K562 (cell line): ENCODE results near the gene OR11A1. TPM values are rescaled to one million over a fixed set of nuclear protein-coding genes. Genes with fewer than 3 reads are reported as not detected.

ENCODE experiments used
- ATAC-seq: fragments of 200-7000 bp; cut with Tn5 transposase; 3 replicates; pipeline ENCODE4 v1.9.1; 2020; ENCODE audit warnings: moderate library complexity
- BruUV-seq: library from RNA; stranded (reverse); fragments of 400-500 nt; replicated peaks from 2 replicates; lab custom pipeline; 2021; lab: Mats Ljungman, UMichigan
- CTCF ChIA-PET: fragments of 300-600 bp; formaldehyde crosslinking; extraction: SDS; loops from one replicate; lab custom pipeline; 2021; ENCODE audit warnings: low intra/inter-chr PET ratio; lab: Yijun Ruan, JAX
- POLR2A ChIA-PET: fragments of 300-600, 350-650 bp; sonication (Branson Sonifier 250); formaldehyde crosslinking; extraction: SDS; loops from one replicate; lab custom pipeline; 2021; ENCODE audit warnings: antibody characterized with exemption, inconsistent platforms; lab: Yijun Ruan, JAX
- DNase-seq, 4 experiments: peaks; one replicate each; pipeline versions ENCODE4 v3.0.0 to v3.0.0-alpha.2; 2011 to 2018; ENCODE audit warnings: low spot score in 3 of 4, mixed read lengths in 3 of 4; ENCODE audit errors: extremely low read depth in 1 of 4
- FAIRE-seq: peaks from 2 replicates; lab custom pipeline; 2011; peaks lifted over from hg19 to GRCh38; lab: Jason Lieb, UNC
- H2AFZ ChIP-seq: 2 replicates; pipeline ENCODE4 v1.6.0; 2011; ENCODE audit warnings: low read depth, low read length, control low read depth, inconsistent platforms
- H3K27ac ChIP-seq: fragments of 200-600 bp; 3 replicates; pipeline ENCODE4 v1.8.0; 2011; ENCODE audit warnings: low read depth, mild to moderate bottlenecking, control low read depth, inconsistent platforms, low read length, moderate library complexity, mixed read lengths; ENCODE audit errors: extremely low read depth
- H3K27me3 ChIP-seq, 2 experiments: fragments of 300-600 bp in 1 of 2; 2 replicates in 1 of 2; 3 replicates in 1 of 2; pipeline versions ENCODE4 v1.6.0 to v1.8.0; 2011; ENCODE audit warnings: inconsistent platforms in 2 of 2, low read length in 2 of 2, mild to moderate bottlenecking in 1 of 2, mixed read lengths in 1 of 2, moderate library complexity in 1 of 2; ENCODE audit not compliant: control insufficient read depth in 2 of 2, insufficient read depth in 2 of 2
- H3K36me3 ChIP-seq: fragments of 300-600 bp; 3 replicates; pipeline ENCODE4 v1.8.0; 2011; ENCODE audit warnings: mild to moderate bottlenecking, low read length, inconsistent platforms; ENCODE audit not compliant: control insufficient read depth, insufficient read depth
- H3K4me1 ChIP-seq, 2 experiments: fragments of 200-600 bp in 1 of 2; replicated peaks in 1 of 2; 2 replicates in 1 of 2; 3 replicates in 1 of 2; pipeline versions ENCODE4 v1.5.1 to v1.8.0; 2011; ENCODE audit warnings: inconsistent platforms in 2 of 2, low read length in 2 of 2, mild to moderate bottlenecking in 1 of 2, mixed read lengths in 1 of 2, moderate library complexity in 1 of 2; ENCODE audit not compliant: control insufficient read depth in 2 of 2, insufficient read depth in 2 of 2
- H3K4me2 ChIP-seq: 2 replicates; pipeline ENCODE4 v1.6.1; 2011; ENCODE audit warnings: low read length, control low read depth, inconsistent platforms, mixed read lengths; ENCODE audit not compliant: insufficient read depth
- H3K4me3 ChIP-seq: fragments of 200-600 bp; sonication (generic), shearing (Covaris generic); 2 replicates; pipeline ENCODE4 v1.5.1; 2016; ENCODE audit warnings: control low read depth, inconsistent platforms
- H3K79me2 ChIP-seq: fragments of 200-600 bp; 3 replicates; pipeline ENCODE4 v1.8.0; 2011; ENCODE audit warnings: low read length, inconsistent platforms; ENCODE audit not compliant: control insufficient read depth, insufficient read depth
- H3K9ac ChIP-seq, 2 experiments: 2 replicates each; pipeline versions ENCODE4 v1.6.0 to v1.6.1; 2011; ENCODE audit warnings: low read depth in 2 of 2, low read length in 2 of 2, control low read depth in 1 of 2, inconsistent platforms in 1 of 2, mild to moderate bottlenecking in 1 of 2, mixed read lengths in 1 of 2; ENCODE audit not compliant: insufficient read depth in 1 of 2
- H3K9me1 ChIP-seq: one replicate; pipeline ENCODE4 v1.6.0; 2011; ENCODE audit warnings: inconsistent platforms, mild to moderate bottlenecking, low read length, moderate library complexity; ENCODE audit not compliant: control insufficient read depth, insufficient read depth
- H3K9me3 ChIP-seq: replicated peaks from 2 replicates; pipeline ENCODE4 v1.5.1; 2011; ENCODE audit warnings: low read depth, low read length, inconsistent platforms; ENCODE audit not compliant: control insufficient read depth, insufficient read depth
- H4K20me1 ChIP-seq: replicated peaks from 2 replicates; pipeline ENCODE4 v1.6.1; 2011; ENCODE audit warnings: low read length, inconsistent platforms, mixed read lengths; ENCODE audit not compliant: control insufficient read depth, insufficient read depth
- CHCHD3 ChIP-seq: fragments of 250-450 bp; sonication (Bioruptor Pico); IDR thresholded peaks from 2 replicates; pipeline ENCODE4 v2.1.2; 2022; ENCODE audit warnings: mild to moderate bottlenecking
- FOXK1 ChIP-seq: sonication (generic); formaldehyde crosslinking; IDR thresholded peaks from 2 replicates; pipeline ENCODE4 v1.8.0; 2022; ENCODE audit warnings: missing genetic modification reagents, mild to moderate bottlenecking, borderline replicate concordance
- NFATC3 ChIP-seq: fragments of 450-650 bp; IDR thresholded peaks from 2 replicates; pipeline ENCODE4 v1.6.1; 2017; ENCODE audit warnings: mild to moderate bottlenecking
- RUNX1 ChIP-seq: sonication (generic); IDR thresholded peaks from 2 replicates; pipeline ENCODE4 v1.6.1; 2016; ENCODE audit warnings: antibody characterized with exemption, low read depth
- SIN3A ChIP-seq, 2 experiments: fragments of 150-350 bp in 1 of 2; IDR thresholded peaks; 2 replicates each; pipeline ENCODE4 v1.6.1; 2011 to 2016; ENCODE audit warnings: borderline replicate concordance in 2 of 2, low read depth in 2 of 2, low read length in 2 of 2, mild to moderate bottlenecking in 2 of 2, moderate library complexity in 2 of 2; ENCODE audit not compliant: control insufficient read depth in 1 of 2
- SMAD2 ChIP-seq: fragments of 150-350 bp; IDR thresholded peaks from 2 replicates; pipeline ENCODE4 v1.6.1; 2014; ENCODE audit warnings: low read depth, mild to moderate bottlenecking, low read length
- SP2 ChIP-seq: IDR thresholded peaks from 2 replicates; pipeline ENCODE4 v1.6.1; 2011; ENCODE audit warnings: mild to moderate bottlenecking, low read depth, low read length, moderate library complexity; ENCODE audit not compliant: poor library complexity, severe bottlenecking; ENCODE audit errors: extremely low read depth
- TRIM28 ChIP-seq: fragments of 450-650 bp; IDR thresholded peaks from 2 replicates; pipeline ENCODE4 v1.6.1; 2017
- ZNF133 ChIP-seq: fragments of 250-450 bp; sonication (Bioruptor Pico); IDR thresholded peaks from 2 replicates; pipeline ENCODE4 v1.4.0; 2020; ENCODE audit warnings: mild to moderate bottlenecking
- WGBS: fragments of 100-300 bp; shearing (Covaris generic); methylation state at CpG from one replicate; pipeline ENCODE4 v1.1.6; 2016; ENCODE audit warnings: low coverage, mixed read lengths; ENCODE audit not compliant: insufficient coverage; ENCODE audit errors: missing lambda C conversion rate; 5-methylcytosine and 5-hydroxymethylcytosine counted together
- in situ Hi-C: fragments of 300-500 bp; cut with MboI; formaldehyde crosslinking; loops from 4 replicates; pipeline ENCODE4 v1.15.0; 2018; ENCODE audit warnings: inconsistent platforms, mixed read lengths
- intact Hi-C: fragments of 100-400 bp; cut with micrococcal nuclease; formaldehyde crosslinking; loops from 2 replicates; pipeline ENCODE4 v1.14.2; 2022
- polyA plus RNA-seq, 8 experiments: library from polyadenylated mRNA; depleted of rRNA in 4 of 8; stranded (reverse) in 5 of 8; unstranded in 3 of 8; fragments of >200 nt; fragmentation: Nextera tagmentation in 2 of 8; fragmentation: Illumina TruSeq in 1 of 8; extraction: Ambion mirVana in 2 of 8; extraction: Trizol in 1 of 8; gene quantifications; 2 replicates each; pipeline versions ENCODE4 v1.2.1 to v1.2.3, GENCODE V29; 2011 to 2014; ENCODE audit warnings: inconsistent platforms in 1 of 8, missing spikeins in 1 of 8
- total RNA-seq, 7 experiments: library from RNA; depleted of rRNA in 6 of 7; stranded (reverse); fragments of >200 nt in 6 of 7; fragmentation: Illumina TruSeq in 2 of 7; extraction: Trizol in 2 of 7; gene quantifications; 2 replicates each; pipeline versions ENCODE4 v1.2.1 to v1.2.3, GENCODE V29; 2011 to 2021; ENCODE audit warnings: low replicate concordance in 1 of 7
- TF ChIP-seq, protein P1 (sequence below): fragments of 450-650 bp; IDR thresholded peaks from 2 replicates; pipeline ENCODE4 v1.6.1; 2016
- TF ChIP-seq, protein P2 (sequence below): fragments of 450-650 bp; formaldehyde crosslinking; IDR thresholded peaks from 2 replicates; pipeline ENCODE4 v1.4.0; 2020; ENCODE audit warnings: mild to moderate bottlenecking, moderate library complexity

The OR11A1 gene
- total and polyA plus RNA-seq, 9 of the 15 experiments (the other 6 are each of a cell fraction or from before 2014, with no cell fraction given): not detected

DNA sequence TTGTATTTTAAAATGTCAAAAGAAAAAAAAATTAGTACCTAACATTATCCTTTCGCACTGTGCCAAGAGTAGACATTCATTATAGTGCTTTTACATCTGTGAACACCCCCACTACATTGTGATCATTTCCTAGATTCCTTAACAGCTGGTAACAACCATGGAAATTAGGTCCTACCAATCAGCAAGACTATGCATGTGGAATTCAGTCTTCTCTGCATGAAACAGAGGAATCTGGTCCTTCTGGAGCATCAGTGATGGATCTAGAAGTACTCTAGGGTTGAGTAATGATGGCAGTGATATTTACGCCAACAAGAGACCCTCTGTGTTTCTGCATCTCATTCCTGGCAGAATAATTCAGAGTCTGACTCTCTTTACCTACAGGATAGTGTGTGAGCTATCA, 32.7 kb downstream of the OR11A1 start (continued):
- no peak for TF ChIP-seq FOXK1 (CRISPR knock-in tag)
- TF ChIP-seq, protein P1, sequence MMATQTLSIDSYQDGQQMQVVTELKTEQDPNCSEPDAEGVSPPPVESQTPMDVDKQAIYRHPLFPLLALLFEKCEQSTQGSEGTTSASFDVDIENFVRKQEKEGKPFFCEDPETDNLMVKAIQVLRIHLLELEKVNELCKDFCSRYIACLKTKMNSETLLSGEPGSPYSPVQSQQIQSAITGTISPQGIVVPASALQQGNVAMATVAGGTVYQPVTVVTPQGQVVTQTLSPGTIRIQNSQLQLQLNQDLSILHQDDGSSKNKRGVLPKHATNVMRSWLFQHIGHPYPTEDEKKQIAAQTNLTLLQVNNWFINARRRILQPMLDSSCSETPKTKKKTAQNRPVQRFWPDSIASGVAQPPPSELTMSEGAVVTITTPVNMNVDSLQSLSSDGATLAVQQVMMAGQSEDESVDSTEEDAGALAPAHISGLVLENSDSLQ: no peak

DNA sequence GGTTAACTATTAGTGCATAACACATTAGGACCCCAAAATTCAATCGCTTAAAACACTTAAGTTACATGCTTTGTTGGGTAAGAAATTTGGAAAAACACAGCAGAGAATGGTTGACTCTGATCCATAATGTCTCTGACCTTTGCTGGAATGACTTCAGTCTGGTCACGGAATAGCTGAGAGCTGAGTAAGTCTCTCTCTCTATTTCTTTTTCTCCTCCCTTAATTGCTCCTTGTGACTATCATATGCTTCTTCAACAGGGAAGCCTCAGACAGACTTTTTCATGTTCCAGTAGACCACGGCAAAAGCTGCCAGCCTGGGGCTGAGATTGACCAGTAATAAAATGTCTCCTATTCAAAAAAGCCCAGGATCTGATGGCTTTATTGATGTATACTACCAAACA, 37.4 kb downstream of the OR11A1 start:
- Histone ChIP-seq H2AFZ (no peak overlapping the region), H3K4me3 (no peak overlapping the region), H3K36me3 (no peaks in the 10 kb centered on the region), H3K4me2 (no peak overlapping the region), H3K79me2 (no peaks in the 10 kb centered on the region), H4K20me1 (no peaks in the 10 kb centered on the region), H3K27me3 (peaks cover 0 to 6% of the 10 kb centered on the region in 2 experiments; a peak in 2 of 5 replicates), H3K9me1 (no peaks in the 10 kb centered on the region), H3K9ac (no peak overlapping the region), H3K4me1 (no peaks in the 10 kb centered on the region), H3K27ac (no peak overlapping the region), H3K9me3 (no peaks in the 10 kb centered on the region)
- 1% methylated on average over 3 of the region's 3 CpGs for WGBS
- no TSS peak for BruUV-seq
- TF ChIP-seq SP2 (no peak), TRIM28 (no peak), SIN3A (IDR thresholded peaks at IDR 0.05; ENCODE audit: borderline replicate concordance in 2 of 2, control insufficient read depth in 1 of 2, low read depth in 2 of 2, low read length in 2 of 2) (no peak), NFATC3 (no peak), SMAD2 (no peak), ZNF133 (no peak), RUNX1 (no peak), CHCHD3 (CRISPR knock-in tag) (no peak)
- TF ChIP-seq, protein P2, sequence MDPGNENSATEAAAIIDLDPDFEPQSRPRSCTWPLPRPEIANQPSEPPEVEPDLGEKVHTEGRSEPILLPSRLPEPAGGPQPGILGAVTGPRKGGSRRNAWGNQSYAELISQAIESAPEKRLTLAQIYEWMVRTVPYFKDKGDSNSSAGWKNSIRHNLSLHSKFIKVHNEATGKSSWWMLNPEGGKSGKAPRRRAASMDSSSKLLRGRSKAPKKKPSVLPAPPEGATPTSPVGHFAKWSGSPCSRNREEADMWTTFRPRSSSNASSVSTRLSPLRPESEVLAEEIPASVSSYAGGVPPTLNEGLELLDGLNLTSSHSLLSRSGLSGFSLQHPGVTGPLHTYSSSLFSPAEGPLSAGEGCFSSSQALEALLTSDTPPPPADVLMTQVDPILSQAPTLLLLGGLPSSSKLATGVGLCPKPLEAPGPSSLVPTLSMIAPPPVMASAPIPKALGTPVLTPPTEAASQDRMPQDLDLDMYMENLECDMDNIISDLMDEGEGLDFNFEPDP (CRISPR knock-in tag): no peak
- POLR2A ChIA-PET: no interaction called here
- intact Hi-C loops (no loop called here), in situ Hi-C loops (no loop called here)
- ATAC-seq (no peak), DNase-seq (no peak), FAIRE-seq (no peak)
- CTCF ChIA-PET: no interaction called here
